Ectodermal cell (in vitro differentiated cells): ENCODE measurements around the gene COL1A1.
A peak's percentile ranks its signal among the peaks of the same experiment; 100 is the strongest.

Experiments
- H3K27ac ChIP-seq: 2 replicates; pipeline ENCODE4 v1.7.0; 2013; ENCODE audit warnings: mild to moderate bottlenecking, low read depth, low read length; ENCODE audit not compliant: insufficient read depth, poor library complexity, severe bottlenecking
- H3K27me3 ChIP-seq: 2 replicates; pipeline ENCODE4 v1.7.0; 2013; ENCODE audit warnings: mild to moderate bottlenecking, low read length; ENCODE audit not compliant: insufficient read depth, control insufficient read depth, poor library complexity, severe bottlenecking
- H3K36me3 ChIP-seq: one replicate; pipeline ENCODE4 v1.7.0; 2013; ENCODE audit warnings: low read length; ENCODE audit not compliant: control insufficient read depth, insufficient read depth
- H3K4me1 ChIP-seq: one replicate; pipeline ENCODE4 v1.7.0; 2013; ENCODE audit warnings: low read length; ENCODE audit not compliant: control insufficient read depth, insufficient read depth
- H3K4me3 ChIP-seq: 2 replicates; pipeline ENCODE4 v1.7.0; 2013; ENCODE audit warnings: low read depth, low read length, control low read depth; ENCODE audit not compliant: insufficient read depth
- H3K9me3 ChIP-seq: 2 replicates; pipeline ENCODE4 v1.7.0; 2013; ENCODE audit warnings: mild to moderate bottlenecking, low read length, moderate library complexity; ENCODE audit not compliant: control insufficient read depth
- WGBS, 2 experiments: methylation state at CpG; one replicate each; pipeline ENCODE4 v1.1.7; 2013; ENCODE audit warnings: missing lambda C conversion rate in 2 of 2; 5-methylcytosine and 5-hydroxymethylcytosine counted together

Gene COL1A1

DNA sequence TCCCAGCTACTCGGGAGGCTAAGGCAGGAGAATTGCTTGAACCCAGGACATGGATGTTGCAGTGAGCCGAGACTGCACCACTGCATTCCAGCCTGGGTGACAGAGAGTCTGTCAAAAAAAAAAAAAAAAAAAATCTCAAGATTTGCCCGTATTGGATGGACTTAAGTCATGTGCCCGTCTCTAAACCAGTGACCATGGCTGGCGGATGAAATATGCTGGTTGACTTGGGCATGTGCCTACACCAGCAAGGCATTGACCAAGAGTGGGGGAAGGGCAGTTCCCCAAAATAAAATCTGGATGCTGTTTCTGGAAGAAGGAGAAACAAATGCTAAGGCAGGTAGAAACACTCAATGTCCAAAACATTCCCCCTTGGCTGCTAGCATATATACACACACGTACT lies 21.5 kb upstream of the COL1A1 start:
- Histone ChIP-seq H3K36me3 (no peaks in the 10 kb centered on the region), H3K4me3 (no peak overlapping the region), H3K9me3 (no peaks in the 10 kb centered on the region), H3K27me3 (no peaks in the 10 kb centered on the region), H3K27ac (no peak overlapping the region), H3K4me1 (peaks cover 24% of the 10 kb centered on the region)
- 92 to 95% methylated on average over 5 to 6 of the region's 6 CpGs for WGBS, 2 experiments

GRCh38 chr17:50221864-50222545 lies 20.6 kb upstream of the COL1A1 start:
- Histone ChIP-seq H3K9me3 (no peaks in the 10 kb centered on the region), H3K36me3 (no peaks in the 10 kb centered on the region), H3K4me1 (peaks cover 24% of the 10 kb centered on the region), H3K27me3 (no peaks in the 10 kb centered on the region), H3K4me3 (no peak overlapping the region), H3K27ac (no peak overlapping the region)
- 93 to 94% methylated on average over 8 of the region's 8 CpGs for WGBS, 2 experiments

- H3K36me3 ChIP-seq: no peaks in the 10 kb centered on the region
- WGBS, 2 experiments: 83 to 84% methylated on average over 9 of the region's 9 CpGs
- H3K9me3 ChIP-seq: no peaks in the 10 kb centered on the region
- no peaks in the 10 kb centered on the region for H3K27me3 ChIP-seq
- no peak overlapping the region for H3K4me3 ChIP-seq
- H3K27ac ChIP-seq: no peak overlapping the region
- peaks cover 24% of the 10 kb centered on the region for H3K4me1 ChIP-seq
Observed at GRCh38 chr17:50221266-50221863, 19.9 kb upstream of the COL1A1 start.

GRCh38 chr17:50220811-50221210 lies 19.4 kb upstream of the COL1A1 start:
- Histone ChIP-seq H3K27me3 (no peaks in the 10 kb centered on the region), H3K36me3 (no peaks in the 10 kb centered on the region), H3K9me3 (no peaks in the 10 kb centered on the region), H3K27ac (no peak overlapping the region), H3K4me3 (no peak overlapping the region), H3K4me1 (peaks cover 24% of the 10 kb centered on the region)
- WGBS, 2 experiments: 80 to 83% methylated on average over 15 of the region's 15 CpGs

GRCh38 chr17:50219939-50220465 lies 18.6 kb upstream of the COL1A1 start:
- no peak overlapping the region for H3K4me3 ChIP-seq
- no peaks in the 10 kb centered on the region for H3K27me3 ChIP-seq
- H3K36me3 ChIP-seq: no peaks in the 10 kb centered on the region
- peak overlapping the region; percentile 30 for H3K27ac ChIP-seq
- peaks cover 24% of the 10 kb centered on the region for H3K4me1 ChIP-seq
- 29% methylated on average over 4 of the region's 4 CpGs for WGBS, 2 experiments
- H3K9me3 ChIP-seq: no peaks in the 10 kb centered on the region

- Histone ChIP-seq H3K27me3 (no peaks in the 10 kb centered on the region), H3K9me3 (no peaks in the 10 kb centered on the region), H3K4me1 (peaks cover 24% of the 10 kb centered on the region), H3K36me3 (no peaks in the 10 kb centered on the region), H3K27ac (peak overlapping the region; percentile 30), H3K4me3 (no peak overlapping the region)
- WGBS, 2 experiments: 27 to 42% methylated on average over 3 to 5 of the region's 5 CpGs
Observed at GRCh38 chr17:50219342-50219741, 17.9 kb upstream of the COL1A1 start.

DNA sequence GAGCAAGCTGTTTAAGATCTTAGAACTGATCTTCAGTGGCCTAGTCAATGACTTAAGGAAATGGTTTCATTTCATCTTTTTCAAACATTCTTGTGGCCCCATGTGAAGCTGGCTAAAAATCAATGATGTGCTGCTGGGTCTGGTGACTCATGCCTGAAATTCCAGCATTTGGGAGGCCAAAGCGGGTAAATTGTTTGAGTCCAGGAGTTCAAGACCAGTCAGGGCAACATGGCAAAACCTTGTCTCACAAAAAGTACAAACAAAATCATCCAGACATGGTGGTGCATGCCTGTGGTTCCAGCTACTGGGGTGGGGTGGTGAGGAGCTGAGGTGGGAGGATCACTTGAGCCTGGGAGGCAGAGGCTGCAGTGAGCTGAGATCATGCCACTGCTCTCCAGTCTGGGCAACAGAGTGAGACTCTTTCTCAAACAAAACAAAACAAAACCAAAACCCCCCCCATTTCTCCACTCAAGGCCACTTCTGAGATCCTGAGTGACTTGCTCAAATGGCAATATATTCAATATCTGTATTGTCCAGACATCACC lies 17.4 kb upstream of the COL1A1 start:
- H3K27ac ChIP-seq: no peak overlapping the region
- H3K4me3 ChIP-seq: no peak overlapping the region
- H3K27me3 ChIP-seq: no peaks in the 10 kb centered on the region
- peaks cover 24% of the 10 kb centered on the region for H3K4me1 ChIP-seq
- H3K9me3 ChIP-seq: no peaks in the 10 kb centered on the region
- no peaks in the 10 kb centered on the region for H3K36me3 ChIP-seq
- WGBS, 2 experiments: 86 to 88% methylated on average over 1 of the region's 1 CpG

- H3K9me3 ChIP-seq: no peaks in the 10 kb centered on the region
- peaks cover 25% of the 10 kb centered on the region for H3K4me1 ChIP-seq
- H3K27ac ChIP-seq: no peak overlapping the region
- 85 to 98% methylated on average over 2 to 3 of the region's 3 CpGs for WGBS, 2 experiments
- no peaks in the 10 kb centered on the region for H3K27me3 ChIP-seq
- no peak overlapping the region for H3K4me3 ChIP-seq
- no peaks in the 10 kb centered on the region for H3K36me3 ChIP-seq
Observed at GRCh38 chr17:50218071-50218759, 16.8 kb upstream of the COL1A1 start.

- H3K4me3 ChIP-seq: no peak overlapping the region
Observed at GRCh38 chr17:50217591-50217990, 16.2 kb upstream of the COL1A1 start.

More at GRCh38 chr17:50217591-50217990, 16.2 kb upstream of the COL1A1 start:
- Histone ChIP-seq H3K27me3 (no peaks in the 10 kb centered on the region), H3K27ac (no peak overlapping the region), H3K4me1 (peaks cover 30% of the 10 kb centered on the region), H3K9me3 (no peaks in the 10 kb centered on the region), H3K36me3 (no peaks in the 10 kb centered on the region)
- WGBS, 2 experiments: 56 to 61% methylated on average over 3 of the region's 3 CpGs
